GM19468 (cell line): ENCODE data around the gene NABP2.
"Not testable (repeated sequence)": the region's sequence is repeated elsewhere in the genome, so short reads cannot be mapped to it uniquely, and the experiment has no call there.

ENCODE experiments used
- ATAC-seq: cut with Tn5 transposase; IDR thresholded peaks from one replicate; pipeline ENCODE4 v1.9.1; 2021; ENCODE audit warnings: mild to moderate bottlenecking, moderate library complexity, moderate number of reproducible peaks; ENCODE audit not compliant: unreplicated experiment; ENCODE audit errors: extremely low read depth

NABP2 gene

DNA sequence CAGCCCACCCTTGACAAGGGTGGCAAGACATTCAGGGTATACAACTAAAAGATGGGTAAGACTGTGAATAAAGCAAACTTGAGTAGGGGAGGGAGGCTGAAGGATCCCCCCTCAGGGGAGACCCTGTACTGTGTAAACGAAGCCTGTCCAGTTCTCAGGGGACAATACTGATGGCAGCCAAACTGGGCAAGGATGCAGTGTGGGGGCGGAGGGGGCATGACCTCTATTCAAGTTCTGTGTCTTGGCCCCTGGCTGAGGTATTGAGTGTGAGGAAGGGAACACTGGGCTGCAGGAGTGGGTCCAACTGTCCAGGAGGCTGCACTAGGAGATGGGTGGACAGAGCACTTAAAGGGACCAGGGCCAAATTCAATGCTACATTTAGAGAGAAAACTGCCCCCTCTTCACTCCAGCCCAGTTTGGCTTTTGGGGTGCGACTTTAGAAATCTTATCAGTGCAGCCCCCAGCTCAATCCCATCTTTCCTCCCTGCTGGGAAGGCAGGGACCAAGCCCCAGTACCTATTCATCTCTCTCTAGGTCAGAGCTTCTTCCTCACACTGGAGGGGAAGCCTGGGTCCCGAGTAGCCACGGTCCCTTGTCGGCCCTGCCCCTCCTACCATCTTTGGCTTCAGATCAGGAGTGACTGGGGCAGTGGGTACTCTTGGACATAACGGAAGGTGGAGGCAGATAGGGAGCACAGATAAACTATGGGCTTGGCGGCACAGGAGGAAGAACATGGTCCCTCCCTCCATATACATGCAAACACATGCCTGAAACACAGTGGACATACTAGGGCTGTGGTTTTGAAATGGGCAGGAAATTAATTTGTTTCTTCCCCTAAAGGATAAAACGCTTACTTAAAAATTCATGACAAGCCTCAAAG, 17.5 kb downstream of the NABP2 start:
- ATAC-seq, result no peak

DNA sequence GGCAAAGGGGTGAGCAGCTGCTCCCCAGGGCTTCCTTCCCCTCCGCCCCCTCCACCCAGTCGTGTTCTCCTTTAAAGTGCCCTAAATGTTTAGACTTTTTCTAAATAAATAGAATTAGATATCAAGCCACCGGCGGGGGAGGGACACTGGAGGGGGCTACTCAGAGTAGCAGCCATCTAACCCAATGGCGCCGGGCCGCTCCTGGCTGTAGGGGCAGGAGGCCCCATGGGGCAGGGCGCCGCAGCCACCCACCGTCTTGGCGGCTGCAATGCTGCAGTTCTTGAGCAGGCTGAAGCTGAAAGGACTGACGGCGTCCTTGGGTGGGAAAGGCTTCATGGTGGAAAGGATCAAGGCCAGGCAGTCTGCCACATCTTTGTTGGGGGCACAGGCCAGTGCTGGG, 18.8 kb downstream of the NABP2 start:
- ATAC-seq, result no peak

DNA sequence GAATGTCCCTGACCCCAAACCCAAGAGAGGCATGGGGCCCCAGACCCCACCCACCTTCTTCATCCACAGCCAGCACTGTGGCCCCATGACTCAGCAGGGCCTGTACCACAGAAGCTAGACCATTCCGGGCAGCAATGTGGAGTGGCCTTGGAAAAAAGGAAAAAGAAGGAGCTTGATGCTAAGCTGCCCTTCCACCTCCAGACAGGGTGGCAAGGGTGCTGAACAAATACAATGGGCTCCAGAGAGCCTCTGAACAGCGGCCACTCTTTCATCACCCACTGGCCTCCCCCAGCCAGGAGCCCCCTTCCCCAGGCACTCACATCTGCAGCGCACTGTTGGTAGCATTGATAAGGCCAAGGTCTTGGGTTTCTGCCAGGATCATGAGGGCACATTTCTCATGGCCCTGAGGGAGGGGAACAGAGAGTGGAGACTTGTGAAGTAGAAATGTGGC, 19.6 kb downstream of the NABP2 start:
- ATAC-seq, result no peak

DNA sequence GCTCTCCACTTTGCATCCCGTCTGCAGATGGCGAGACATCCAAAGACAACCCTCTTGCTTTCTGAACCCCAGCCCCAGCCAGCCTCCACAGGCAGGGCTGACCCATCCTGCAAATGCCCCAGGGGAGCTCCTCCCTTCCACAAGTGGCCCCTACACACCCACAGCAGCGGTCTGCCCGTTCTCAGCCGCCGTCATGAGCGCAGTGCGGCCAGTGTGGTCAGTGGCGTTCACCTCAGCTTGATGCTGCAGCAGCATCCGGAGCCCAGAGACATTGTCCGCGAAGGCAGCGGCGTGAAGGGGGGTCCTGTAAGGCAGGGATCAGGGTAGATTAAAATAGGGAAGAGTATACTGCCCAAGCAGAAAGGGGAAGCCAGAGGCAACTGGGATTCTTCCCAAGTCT, 20.4 kb downstream of the NABP2 start:
- ATAC-seq, result no peak

DNA sequence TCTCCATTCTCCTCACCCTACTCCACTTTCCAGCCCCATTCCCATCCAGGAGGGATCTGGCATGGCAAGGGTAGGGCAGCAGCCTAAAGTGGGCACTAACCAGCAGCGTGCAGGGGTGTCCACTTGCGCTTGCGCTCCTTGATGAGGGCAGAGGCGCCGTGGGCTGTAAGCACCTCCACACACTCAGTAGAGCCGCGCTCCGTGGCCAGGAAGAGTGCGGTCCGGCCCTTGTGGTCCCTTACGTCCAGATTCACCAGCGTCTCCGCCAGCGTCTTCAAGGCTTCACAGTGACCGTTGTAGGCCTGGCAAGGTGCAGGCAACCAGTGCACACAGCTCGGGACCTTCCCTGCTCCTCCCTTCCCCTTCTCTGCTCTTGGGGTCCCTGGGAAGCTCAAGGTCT, 23.8 kb downstream of the NABP2 start:
- no peak for ATAC-seq

DNA sequence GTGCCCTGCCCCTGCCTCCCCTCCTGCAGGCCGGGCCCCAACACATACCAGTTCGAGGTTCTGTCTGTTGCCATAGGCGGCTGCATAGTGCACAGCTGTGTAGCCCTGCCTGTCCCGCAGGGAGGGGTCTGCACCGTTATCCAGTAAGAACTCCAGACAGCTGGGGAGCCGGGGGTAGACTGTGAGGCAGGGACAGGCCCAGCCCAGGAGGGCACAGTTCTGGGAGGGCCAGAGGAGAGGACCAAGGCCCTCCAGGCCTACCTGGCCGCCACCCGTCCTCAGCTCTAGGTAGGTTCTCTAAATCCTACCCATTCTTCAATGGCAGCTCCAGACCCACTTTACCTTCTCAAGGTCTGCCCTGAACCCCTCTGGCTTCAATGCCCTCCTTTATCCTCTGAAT, 24.6 kb downstream of the NABP2 start:
- no peak for ATAC-seq

DNA sequence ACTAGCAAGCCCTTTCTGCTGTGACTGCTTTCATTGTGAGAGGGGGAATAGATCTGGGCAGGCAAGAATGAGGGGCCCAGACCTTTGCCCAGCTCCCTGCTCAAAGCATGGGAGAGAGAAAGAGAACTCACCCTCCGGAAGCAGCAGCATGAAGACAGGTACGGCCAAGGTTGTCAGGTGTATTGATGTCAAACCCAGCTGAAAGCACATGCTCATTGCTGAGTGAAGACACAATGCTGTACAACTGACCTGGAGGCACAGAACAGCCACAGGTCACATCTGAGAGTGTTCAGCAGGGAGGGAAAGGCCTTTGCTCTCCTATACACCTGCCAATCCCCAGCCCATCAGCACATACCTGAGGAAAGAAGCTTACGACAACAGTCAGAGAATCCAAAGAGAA, 28.5 kb downstream of the NABP2 start:
- no peak for ATAC-seq

DNA sequence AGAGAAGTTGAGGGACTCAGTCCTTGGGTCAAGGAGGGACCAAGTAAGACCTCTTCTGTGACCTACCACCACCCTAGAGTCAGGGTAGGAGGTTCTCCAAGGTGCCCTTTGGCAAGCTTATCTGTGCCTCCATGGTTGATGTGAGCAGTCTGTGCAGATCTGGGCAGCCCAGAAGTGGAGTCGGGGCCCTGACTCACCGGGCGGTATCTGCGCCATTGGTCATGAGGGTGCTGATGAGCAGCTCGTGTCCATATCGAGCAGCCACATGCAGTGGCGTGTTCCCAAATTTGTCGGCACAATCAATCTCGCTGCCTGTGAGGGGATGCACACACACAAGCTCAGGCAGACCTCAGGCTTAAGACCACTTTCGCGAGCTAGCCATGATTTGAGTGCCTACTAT, 28.9 kb downstream of the NABP2 start:
- ATAC-seq, result no peak

DNA sequence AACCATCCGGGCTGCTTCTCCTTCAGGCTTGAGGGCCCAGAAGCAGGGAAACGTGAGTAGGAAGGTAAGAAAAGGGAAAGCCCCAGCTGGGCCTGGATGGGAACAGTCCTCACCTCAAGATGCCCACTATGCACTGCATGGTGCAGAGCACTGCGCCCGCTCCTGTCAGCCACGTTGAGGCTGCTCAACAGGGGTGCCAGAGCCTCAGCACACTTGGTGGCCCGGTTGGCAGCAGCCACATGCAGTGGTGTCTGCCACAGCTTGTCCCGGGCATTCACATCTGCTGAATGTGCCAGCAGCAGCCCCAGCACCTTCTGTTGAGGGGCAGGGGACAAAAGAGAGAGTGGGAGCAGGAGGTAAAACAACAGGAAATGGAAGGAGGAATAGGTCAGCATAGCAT, 31.5 kb downstream of the NABP2 start:
- no peak for ATAC-seq

DNA sequence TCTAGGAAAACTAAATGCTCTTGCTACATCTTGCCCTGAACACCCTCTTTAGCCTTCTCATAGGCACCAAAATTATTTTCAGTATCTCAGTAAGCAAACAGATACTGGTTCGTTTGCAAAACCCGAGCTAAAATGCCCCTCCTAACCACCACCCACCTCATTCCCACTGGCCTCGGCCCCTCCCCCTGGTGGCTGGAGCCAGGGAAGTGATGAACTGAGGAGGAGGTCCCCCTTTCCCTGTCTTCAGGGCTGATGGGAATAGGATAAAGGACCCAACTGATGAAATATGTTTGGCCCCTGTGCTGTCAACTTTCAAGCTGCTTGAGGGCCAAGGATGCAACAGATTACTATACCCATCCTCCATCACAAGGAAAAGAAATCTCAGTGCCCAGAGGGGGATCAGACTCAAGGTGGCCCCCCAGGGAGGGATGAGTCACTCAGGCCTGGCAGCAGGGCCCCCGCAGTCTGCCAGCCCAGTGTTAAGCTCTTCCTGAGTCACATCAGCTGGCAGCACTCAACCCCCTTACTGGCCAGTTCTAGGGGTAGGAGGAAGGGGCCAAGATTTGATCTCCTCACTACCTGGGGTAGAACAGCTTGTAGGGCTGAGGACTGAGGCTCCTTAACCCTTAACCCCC, 32.3 kb downstream of the NABP2 start:
- no peak for ATAC-seq

DNA sequence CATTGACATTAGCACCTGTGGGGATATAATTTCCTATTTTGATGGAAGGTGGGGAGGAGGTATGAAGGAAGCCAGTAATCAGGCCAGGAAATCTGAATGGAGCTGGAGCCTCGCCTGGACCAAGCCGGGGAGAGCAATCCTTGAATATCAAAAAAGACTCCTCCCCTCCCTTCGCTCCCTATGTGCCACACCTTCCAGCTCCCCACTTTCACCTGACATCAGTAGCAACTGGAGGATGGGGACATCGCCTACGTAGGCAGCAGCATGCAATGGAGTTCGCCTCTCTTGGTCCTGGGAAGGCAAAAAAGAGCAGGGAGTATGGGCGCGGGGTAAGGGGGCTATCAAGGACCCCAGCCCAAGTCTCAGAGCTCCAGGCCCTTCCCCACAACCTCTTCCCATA, 32.9 kb downstream of the NABP2 start:
- ATAC-seq, result no peak

DNA sequence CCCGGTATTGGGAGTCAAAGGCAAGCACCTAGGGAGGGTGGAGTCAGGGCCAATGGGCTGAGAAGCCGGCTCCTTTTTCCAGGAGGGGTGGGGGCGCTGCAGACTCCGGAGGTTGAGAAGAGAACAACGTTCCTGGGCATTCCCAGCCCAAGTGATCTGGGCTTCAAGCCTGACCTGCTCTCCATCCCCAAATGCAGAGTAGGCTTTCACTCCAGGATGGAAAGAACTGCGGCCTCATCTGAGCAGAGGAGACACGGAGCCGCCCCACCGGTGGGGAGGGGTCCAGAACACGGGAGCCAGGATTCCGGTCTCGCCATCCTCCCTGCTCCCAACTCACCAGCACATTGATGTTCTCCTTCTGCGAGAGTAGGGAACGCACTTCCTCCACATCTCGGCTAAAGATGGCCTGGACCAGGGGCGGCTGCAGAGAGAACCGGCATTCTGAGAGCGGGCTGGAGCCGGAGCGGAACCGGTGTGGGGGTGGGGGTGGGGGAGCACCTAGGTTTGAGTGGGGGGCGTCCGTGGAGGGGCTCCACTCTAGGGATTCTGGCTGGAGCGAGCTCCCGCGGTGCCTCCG, 33.4 kb downstream of the NABP2 start:
- ATAC-seq, result no peak

DNA sequence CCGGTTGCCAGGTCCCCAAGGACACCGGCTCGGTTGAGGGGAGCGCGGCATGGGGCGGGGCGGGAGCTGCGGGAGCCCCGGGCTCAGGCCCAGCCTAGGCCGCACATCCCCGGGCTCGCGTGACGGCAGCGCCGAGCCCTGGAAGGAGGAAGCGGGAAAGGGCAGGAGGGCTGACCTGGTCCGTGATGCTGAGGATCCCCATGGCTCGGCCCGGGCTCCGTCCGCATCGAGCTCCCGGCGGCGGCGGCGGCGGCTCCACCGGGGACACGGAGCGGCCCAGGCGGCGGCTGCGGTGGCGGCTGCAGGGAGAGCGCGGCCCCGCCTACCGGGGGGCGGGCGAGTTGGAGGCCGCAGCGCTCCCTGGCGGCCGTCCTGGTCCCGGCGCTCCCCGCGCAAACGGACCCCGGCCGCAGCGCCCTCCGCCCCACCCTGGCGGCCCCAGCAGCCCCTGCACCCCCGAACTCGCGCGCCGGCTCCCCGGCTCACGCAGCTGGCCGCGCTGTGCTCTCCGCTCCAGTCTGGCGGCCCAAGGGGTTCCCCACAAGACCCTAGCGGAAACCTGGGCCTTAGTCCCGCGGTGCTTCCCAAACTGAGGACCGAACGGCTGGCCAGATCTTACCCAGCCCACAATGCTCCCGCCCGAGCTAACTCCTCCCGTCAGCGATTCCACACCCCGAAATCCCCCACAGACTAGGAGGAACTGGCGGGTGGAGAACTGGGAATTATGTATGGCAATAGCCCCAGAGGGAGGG, 34.1 kb downstream of the NABP2 start, which contains the start of gene ANKRD52:
Gene ANKRD52, minus strand, starts transcription at position 317 of the 752 bp plus-strand sequence. Its CDS starts 115 bp downstream, at position 202.
- ATAC-seq, result peak; percentile 49

DNA sequence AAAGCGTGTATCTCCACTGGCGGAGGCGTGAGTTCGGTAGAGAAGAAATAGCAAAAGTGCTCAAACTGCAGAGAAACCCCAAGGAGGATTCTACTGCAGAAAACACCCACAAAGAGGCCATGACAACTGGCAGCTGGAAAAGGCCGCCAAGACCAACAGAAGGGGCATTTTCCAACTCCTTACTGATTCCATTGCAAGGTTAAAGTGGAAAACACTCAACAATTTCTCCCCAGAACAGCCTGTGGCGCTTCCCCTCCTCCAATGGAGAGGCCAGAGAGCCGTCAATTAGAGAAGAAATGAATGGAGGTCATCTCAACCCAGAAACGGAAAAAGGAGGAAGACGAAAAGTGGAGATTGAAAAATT, 34.7 kb downstream of the NABP2 start:
- no peak for ATAC-seq

DNA sequence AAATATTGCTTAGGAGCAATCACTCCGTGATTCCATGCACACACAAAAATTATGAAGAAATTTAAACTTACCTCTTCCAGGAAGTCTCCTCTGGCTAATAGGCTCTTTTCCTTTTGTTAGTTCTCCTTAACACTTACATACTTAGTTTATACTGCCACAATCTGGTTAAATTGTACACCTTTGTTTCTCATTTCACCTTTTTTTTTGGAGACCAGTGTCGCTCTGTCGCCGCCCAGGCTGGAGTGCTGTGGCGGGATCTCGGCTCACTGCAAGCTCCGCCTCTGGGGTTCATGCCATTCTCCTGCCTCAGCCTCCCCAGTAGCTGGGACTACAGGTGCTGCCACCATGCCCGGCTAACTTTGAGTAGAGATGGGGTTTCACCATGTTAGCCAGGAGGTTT, 36.2 kb downstream of the NABP2 start:
- ATAC-seq, result no peak

DNA sequence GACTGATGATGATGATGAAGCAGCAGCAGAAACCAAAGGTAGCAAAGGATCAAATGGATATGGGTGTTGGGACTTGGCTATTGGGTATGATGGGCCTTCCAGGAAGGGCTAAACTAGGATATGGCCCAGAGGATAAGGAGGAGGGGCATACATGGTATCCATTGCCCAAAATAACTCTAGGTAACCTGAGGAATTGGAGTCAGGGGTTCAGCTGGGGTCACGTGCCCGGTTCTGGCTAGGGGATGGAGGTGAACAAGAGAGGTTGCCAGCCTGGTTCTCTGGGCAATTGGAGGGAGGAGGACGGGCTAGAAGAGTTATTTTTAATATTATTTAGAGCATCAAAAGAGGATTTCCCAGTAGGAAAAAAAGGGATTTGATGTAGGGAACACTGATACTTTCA, 36.8 kb downstream of the NABP2 start:
- ATAC-seq, result no peak

DNA sequence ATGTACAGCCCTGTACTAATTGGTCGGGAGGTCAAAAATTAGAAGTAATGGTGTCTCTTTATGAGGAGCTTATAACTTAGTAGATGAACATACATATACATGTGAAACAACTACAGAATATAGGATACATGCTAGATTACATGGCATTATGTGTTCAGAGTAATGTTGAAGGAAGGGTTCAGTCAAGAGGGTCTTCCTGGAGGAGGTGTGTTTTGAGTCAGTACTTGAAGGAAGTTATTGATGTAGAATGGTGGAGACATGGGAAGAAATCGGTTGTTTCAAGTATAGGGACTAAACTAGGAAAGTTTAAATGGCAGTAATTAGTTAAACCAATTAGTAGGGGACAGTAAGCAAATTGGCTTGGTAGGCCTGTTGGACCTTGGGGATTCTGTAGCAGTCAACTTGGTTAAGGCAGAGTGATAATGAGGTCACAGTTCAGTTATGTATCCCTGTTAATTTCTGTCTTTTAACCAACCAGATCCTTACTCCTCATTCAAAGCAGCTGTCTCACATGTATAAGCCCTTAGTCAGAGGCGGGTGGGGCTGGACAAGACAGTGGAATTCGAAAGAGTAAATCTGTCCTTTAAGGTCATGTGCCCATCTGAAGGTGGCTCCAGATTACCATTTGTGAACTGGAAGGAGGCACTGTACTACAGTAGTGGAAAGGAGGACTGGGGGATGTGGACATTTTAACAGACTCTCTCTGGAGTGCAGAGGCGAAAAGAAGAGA, 37.5 kb downstream of the NABP2 start:
- ATAC-seq, result no peak

DNA sequence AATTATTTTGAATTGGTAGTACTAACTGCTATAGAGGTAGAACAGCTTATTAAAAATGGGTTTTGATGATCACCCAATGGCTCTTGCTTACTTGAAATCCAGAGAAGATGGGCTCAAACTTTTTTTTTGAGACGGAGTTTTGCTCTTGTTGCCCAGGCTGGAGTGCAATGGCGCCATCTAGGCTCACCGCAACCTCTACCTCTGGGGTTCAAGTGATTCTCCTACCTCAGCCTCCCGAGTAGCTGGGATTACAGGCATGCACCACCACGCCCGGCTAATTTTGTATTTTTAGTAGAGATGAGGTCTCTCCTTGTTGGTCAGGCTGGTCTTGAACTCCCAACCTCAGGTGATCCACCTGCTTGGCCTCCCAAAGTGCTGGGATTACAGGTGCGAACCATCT, 38.8 kb downstream of the NABP2 start:
- not testable (repeated sequence) for ATAC-seq

DNA sequence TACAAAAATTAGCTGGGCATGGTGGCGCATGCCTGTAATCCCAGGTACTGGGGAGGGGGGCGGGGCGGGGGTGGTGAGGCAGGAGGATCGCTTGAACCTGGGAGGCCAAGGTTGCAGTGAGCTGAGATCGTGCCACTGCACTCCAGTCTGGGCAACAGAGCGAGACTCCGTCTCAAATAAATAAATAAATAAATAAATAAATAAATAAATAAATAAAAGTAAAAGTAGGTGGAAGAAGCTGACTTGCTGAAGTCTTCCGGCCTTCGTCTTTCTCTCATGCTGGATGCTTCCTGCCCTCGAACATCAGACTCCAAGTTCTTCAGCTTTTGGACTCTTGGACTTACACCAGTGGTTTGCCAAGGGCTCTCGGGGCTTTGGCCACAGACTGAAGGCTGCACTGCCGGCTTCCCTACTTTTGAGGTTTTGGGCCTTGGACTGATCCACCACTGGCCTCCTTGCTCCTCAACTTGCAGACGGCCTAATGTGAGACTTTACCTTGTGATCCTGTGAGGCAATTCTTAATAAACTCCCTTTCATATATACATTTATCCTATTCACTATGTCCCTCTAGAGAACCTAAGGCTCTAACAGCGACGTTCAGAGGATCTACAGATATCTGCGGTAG, 42.0 kb downstream of the NABP2 start:
- ATAC-seq, result not testable (repeated sequence)
